HG03439 (cell line): ENCODE data around the gene ATP5ME.
"Not testable (repeated sequence)": the region's sequence is repeated elsewhere in the genome, so short reads cannot be mapped to it uniquely, and the experiment has no call there.

ENCODE experiments used
- ATAC-seq: cut with Tn5 transposase; IDR thresholded peaks from one replicate; pipeline ENCODE4 v1.9.1; 2021; ENCODE audit warnings: mild to moderate bottlenecking, moderate library complexity; ENCODE audit not compliant: unreplicated experiment

ATP5ME gene, protein sequence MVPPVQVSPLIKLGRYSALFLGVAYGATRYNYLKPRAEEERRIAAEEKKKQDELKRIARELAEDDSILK

DNA sequence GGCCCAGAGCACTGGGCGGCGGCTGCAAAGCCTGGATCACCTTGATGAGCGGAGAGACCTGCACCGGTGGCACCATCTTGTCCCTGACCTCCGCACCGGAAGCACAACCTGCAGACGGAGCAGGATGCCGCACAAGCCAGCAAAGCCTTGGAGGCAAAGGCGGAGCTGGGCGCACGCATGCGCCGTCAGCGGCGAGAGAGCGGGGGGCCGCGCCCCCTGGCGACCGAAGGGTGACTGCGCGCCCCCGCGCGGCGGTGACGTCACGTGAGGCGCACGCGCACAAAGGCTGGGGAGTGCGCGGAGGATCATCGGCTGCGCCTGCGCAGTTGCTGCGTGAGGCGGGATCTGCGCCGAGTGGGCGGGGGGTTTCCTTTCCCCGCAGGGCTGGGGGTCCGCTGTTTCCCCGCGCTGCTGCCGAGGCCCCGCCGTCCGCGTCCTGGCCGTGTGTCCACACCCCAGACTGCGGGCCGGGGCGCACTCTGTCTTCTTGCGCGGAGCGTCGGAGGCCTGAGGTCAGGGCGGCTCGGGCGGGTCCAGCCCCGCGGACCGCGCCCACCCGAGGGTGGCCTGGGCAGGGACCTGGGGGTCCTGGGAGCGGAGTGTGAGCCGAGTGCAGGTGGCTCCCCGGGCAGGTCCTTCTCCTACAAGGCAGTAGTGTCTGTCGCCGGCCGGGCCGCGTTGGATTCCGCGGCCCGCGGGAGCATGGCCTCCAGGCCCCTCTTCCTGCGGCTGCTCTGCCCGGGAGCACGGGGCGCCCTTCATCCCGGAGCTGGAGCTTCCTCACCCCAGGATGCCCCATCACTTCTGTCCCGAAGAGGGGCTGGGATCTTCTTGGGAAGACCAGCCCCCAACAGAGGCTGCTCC, at the start of gene ATP5ME, which contains the start of gene MYL5:
TSS of gene ATP5ME (minus strand) at position 105 of the 864 bp plus-strand sequence. CDS start at position 76, 29 bp downstream.
TSS of gene MYL5 (plus strand) at position 371 of the 864 bp plus-strand sequence. CDS start 3,485 bp downstream, outside the sequence.
- ATAC-seq = peak; percentile 78

DNA sequence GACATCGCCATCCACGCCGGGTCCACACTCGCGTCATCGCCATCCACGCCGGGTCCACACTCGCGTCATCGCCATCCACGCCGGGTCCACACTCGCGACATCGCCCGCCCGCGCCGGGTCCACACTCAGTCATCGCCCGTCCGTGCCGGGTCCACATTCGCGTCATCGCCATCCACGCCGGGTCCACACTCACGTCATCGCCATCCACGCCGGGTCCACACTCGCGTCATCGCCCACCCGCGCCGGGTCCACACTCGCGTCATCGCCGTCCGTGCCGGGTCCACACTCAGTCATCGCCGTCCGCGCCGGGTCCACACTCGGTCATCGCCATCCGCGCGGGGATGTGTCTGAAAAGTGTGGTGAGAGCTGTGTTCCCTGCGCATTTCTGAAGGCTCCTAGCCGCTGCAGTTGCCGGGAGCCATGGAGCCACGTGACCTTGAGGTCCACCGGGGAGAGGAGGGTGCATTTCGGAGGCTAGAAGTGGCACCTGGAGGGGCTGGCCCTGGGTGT, 48.8 kb upstream of the ATP5ME start:
- no peak for ATAC-seq

DNA sequence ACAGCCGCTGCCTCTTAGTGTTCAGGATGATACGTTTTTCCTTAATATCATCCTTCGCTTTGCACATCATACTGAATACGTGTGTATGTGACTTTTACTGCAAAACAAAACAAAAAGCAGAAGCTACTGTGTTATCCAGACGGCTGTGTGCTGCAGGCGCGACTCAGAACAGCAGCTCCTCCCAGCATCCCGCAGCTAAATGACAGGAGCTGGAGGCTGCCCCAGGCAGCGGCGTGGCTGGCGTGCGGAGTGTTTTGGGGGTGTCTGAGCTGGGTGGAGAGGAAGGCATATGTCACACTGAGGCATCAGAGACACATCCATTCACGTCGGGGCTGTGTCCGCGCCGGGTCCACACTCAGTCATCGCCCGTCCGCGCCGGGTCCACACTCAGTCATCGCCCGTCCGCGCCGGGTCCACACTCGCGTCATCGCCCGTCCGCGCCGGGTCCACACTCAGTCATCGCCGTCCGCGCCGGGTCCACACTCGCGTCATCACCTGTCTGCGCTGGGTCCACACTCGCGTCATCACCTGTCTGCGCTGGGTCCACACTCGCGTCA, 48.2 kb upstream of the ATP5ME start:
- ATAC-seq = no peak

DNA sequence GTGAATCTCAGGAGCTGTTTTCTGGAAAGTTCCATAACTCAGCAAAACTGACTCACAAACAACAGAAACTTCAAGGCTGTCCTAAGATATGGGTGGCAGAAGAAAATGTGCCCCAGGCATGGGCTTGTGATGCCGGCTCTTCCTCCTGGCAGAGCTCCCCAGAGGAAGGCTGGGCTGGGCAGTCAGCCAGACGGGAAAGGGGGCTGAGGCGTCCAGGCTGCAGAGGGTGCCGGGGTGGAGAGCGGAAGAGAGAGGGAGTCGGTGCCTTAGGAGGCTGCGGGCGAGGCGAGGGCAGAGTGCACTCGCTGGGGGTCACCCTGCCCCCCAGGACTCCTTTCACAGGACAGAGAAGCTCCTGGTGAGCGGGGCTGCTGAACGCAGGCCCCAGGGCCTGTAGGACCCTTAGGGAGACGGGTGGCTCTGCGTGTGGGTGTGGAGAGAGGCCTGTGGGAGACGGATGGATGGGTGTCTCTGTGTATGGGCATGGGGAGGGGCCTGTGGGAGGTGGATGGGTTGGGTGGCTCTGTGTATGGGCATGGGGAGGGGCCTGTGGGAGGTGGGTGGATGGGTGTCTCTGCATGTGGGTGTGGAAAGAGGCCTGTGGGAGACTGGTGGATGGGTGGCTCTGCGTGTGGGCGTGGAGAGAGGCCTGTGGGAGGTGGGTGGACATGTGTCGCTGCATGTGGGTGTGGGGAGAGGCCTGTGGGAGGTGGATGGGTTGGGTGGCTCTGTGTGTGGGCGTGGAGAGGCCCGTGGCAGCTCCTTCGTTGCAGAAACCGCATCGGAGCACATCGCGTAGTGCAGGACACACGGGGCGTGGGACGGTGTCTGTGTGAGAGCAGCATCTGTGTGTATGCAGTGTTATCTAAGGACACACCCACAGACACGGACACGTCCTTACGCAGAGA, 47.4 kb upstream of the ATP5ME start:
- ATAC-seq = no peak

DNA sequence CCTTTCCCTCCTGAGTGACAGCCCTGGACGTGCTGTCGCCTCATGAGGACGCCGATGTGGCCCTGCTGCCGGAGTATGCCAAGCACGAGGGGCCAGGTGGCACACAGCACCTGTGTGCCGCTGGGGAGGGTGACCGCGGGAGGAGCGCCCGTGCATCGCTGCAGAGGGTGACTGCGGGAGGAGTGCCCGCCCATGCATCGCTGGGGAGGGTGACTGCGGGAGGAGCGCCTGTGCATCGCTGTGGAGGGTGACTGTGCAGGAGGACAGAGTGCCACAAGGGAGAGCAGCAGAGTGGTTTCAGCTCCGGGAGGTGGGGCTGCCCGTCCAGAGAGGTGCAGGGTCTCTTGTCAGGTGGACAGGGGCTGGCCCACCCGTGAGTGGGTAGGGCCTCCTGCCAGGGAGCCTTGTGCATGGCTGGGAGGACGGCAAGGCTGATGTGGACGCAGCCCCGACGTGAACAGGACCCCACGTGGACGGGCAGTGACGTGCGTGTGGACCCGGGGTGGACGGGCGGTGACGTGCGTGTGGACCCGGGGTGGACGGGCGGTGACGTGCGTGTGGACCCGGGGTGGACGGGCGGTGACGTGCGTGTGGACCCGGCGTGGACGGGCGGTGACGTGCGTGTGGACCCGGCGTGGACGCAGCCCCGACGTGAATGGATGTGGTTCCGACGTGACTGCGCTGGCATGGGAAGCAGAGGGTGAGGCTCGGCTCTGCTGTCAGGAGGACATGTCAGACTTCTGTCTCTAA, 46.2 kb upstream of the ATP5ME start:
- no peak for ATAC-seq

DNA sequence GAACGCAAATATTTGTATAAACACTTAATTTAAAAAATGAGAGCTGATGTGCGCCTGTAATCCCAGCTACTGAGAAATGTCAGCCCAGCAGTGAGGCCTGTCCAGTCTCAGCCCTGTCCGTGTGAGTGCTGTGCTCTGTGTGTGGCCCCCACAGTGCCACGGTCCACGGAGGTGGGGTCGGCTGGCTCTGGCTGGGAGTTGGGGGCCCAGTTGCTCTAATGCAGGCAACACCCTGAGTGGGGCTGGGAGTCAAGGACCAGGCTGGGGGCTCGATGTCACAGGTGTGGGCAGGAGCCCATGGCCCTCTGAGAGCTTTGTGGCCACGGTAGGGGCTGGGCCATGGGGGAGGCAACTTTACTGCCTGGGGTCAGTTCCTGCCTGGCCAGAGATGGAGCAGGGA, 44.4 kb upstream of the ATP5ME start:
- no peak for ATAC-seq

DNA sequence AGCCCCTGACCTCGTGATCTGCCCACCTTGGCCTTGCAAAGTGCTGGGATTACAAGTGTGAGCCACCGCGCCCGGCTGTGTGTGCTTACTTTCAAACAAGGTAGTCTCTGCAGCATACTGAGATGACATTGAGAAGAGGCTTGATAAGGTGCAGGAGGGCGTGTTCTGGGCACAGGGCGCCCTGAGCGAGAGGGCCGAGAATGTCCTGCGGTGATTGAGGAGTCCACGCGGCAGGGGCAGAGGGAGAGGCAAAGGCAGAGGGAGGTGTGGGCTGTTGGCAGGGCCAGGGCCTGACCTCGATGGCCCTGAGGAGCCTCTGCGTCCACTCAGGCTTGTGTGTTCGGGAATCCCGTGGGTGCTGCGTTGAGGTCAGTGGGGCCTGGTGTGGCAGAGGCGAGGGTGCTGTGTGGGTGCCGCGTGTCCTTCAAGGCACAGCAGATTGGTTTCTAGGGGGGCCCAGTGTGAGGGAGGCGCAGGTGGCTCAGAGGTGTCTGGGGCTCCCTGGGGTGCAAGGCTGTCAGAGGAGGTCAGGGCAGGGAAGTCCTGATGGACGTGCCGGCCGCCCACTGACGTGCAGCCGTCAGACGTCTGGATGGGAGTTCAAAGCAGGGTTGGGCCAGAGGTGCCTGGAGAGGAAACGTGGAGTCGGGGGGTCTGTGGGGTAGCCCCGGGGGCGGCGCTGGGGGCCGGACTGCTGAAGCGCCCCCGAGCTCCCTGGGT, 43.7 kb upstream of the ATP5ME start:
- ATAC-seq = no peak

DNA sequence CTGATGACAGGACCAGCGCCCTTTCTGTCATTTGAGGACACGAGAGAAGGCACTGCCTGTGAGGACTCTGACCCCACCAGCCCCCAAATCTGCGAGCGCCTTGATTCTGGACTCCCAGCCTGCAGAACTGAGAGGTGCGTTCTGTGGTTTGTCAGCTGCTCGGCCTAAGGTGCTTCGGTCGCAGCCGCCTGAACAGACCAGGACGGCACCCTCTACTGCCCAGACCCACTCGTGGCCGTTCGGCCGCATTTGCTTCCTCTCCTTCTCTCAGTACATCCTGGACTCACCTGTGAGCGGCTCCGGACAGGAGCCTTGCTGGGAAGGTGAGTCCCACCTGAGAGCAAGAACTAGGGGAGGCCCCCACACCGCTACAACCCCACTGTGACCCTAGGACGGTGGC, 40.0 kb upstream of the ATP5ME start:
- ATAC-seq = no peak

DNA sequence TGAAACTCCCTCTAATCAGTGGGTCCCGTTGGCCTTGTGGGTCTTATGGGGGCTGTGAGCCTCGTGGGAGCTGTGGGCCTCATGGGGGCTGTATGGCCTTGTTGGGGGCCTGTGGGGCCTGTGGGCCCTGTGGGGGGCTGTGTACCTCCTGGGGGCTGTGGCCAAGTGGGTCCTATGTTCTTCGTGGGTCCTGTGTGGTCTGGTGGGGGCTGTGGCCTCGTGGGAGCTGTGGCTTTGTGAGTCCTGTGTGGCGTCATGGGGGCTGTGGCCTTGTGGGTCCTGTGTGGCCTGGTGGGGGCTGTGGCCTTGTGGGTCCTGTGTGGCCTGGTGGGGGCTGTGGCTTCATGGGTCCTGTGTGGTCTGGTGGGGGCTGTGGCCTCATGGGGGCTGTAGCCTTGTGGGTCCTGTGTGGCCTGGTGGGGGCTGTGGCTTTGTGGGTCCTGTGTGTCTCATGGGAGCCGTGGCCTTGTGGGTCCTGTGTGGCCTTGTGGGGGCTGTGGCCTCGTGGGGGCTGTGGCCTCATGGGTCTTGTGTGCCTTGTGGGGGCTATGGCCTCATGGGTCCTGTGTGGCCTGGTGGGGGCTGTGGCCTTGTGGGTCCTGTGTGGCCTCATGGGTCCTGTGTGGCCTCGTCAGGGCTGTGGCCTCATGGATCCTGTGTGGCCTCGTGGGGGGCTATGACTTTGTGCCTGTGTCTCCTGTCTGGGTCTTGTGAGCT, 39.0 kb upstream of the ATP5ME start:
- no peak for ATAC-seq

DNA sequence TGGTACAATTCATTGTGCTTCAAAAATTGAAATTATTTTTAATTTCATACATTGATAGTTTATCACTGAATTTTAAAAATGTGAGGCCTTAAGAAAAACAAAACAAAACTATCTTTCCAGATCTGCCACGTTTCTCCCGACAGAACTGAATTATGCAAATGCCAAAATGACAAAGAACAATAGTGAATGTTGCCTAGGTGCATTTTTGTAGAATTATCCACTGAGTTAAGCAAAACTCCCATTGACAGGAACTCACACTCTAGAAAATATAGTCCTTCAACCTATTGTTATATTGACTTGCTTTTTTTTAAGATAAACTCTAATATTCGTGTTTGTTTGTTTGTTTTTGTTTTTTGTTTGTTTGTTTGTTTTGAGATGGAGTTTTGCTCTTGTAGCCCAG, 38.0 kb upstream of the ATP5ME start:
- no peak for ATAC-seq

DNA sequence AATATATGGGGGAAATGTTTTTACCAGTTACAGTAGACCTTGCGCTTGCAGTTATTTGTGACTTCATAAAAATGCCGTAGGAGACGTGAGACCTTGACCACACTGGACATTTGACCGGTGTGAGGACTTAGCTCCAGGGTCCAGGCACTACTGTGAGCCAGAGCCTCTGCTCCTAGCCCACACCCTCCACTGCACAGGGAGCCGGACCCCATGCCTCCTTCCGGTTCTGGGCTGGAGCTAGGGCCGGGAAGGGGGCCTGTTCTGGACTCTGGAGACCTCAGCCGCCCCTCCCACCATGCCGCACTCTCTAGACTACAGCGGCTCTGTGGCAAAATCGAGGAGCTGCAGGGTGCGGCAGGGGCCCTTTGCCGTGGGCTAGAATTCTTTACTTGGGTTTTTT, 36.8 kb upstream of the ATP5ME start:
- ATAC-seq = no peak

DNA sequence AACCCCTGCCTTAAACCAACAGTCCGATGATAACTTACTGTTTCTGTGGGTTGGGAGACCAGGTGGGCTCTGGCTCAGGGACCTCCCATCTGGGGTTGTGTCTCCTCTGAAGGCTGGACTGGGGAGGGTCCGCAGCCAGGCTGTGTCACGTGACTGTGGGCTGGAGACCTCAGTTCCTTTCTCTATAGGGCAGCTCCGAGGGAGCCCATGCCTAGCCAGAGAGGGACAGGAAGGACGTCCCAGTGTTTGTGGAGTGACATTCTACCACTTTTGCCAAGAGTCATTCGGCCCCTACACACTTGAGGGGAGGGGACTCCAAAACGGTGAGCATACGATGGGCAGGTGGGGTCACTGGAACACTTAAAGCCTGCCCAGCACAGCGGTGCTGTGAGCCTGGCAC, 36.0 kb upstream of the ATP5ME start:
- ATAC-seq = no peak

DNA sequence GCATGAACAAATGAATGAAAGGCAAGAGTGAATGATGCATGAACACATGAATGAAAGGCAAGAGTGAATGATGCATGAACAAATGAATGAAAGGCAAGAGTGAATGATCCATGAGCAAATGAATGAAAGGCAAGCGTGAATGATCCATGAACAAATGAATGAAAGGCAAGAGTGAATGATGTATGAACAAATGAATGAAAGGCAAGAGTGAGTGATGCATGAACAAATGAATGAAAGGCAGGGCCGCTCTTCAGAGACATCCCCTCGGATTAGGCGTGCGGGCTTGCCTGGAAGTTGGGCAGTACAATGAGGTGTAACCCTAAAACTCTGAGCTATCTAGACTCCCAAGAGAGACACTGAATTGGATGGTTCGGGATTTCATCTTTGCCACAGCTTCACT, 35.3 kb upstream of the ATP5ME start:
- ATAC-seq = no peak

DNA sequence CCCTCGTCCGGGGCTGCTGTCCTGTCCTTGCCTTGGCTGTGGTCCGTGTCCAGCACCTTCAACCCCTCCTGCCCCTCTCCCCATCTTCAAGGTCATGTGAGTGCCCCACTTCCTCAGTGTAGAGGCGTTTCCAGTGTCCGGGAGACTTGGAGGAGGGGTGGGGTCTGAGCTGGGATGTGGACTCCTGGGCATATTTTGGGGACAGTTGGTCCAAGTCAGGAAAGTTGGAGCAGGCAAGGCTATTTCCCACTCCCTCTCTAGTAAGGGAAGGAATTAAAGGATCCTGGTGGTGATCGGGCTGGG, 34.5 kb upstream of the ATP5ME start:
- no peak for ATAC-seq

DNA sequence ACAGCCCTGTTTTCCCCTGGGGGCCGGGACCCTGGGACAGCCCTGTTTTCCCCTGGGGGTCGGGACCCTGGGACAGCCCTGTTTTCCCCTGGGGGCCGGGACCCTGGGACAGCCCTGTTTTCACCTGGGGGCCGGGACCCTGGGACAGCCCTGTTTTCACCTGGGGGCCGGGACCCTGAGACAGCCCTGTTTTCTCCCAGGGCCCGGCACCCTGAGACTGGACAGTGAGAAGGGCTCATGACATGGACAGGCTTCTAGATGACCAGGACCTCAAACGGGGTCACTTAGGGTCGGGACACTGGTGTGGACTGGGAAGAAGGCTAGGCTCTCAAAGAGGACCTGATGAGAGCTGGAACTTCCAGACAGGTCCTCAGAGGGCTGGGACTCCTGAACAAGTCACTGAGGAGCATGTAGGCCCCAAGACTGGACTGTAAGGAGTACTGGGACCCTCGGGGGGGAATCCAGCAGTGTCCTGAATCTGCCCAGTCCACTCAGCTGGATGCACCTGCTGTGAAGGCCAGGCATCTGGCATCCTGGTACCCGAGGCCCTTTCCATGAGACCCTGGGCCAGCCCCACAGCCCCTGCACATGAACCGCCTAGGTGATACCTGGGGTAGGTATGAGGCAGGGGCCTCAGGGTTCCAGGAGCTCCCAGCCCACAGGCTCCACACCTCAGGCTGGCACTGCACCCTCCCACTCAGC, 34.0 kb upstream of the ATP5ME start:
- ATAC-seq = no peak

DNA sequence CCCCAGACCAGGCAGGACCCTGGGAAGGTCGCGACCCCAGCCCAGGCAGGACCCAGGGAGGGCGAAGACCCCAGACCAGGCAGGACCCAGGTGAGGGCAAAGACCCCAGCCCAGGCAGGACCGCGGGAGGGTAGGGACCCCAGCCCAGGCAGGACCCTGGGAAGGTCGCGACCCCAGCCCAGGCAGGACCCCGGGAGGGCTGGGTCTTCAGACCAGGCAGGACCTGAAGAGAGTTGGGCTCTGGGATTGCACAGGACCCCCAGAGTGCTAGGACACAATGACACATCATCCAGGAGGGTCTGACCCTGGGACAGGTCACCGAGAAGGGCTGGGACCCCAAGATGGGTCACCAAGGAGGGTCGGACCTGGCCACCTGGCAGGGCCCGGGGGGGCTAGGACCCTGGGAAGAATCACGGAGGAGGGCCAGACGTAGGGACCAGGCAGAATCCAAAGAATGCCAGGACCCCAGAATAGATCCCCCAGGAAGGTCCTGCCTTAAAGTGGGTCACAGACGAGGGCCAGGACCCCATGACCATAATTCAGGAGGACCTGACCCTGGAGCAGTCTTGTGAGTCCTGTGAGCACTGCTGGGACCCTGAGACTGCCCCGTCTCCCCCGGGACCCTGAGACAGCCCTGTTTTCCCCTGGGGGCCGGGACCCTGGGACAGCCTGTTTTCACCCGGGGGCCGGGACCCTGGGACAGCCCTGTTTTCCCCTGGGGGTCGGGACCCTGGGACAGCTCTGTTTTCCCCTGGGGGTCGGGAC, 32.9 kb upstream of the ATP5ME start:
- no peak for ATAC-seq

DNA sequence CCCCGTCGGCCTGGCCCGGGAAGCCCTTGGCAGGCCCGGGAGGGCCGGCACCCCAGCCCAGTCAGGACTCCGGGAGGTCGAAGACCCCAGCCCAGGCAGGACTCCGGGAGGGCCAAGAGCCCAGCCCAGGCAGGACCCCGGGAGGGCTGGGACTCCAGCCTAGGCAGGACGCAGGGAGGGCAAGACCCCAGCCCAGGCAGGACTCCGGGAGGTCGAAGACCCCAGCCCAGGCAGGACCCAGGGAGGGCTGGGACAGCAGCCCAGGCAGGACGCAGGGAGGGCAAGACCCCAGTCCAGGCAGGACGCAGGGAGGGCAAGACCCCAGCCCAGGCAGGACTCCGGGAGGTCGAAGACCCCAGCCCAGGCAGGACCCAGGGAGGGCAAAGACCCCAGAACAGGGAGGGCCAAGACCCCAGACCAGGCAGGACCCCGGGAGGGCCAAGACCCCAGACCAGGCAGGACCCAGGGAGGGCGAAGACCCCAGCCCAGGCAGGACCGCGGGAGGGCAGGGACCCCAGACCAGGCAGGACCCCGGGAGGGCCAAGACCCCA, 32.1 kb upstream of the ATP5ME start:
- not testable (repeated sequence) for ATAC-seq
